SIG-M5 (cell line): Measurements from ENCODE around the gene SPAG16.

Experiments used
- DNase-seq: peaks from one replicate; lab custom pipeline; 2025; lab: John Stamatoyannopoulos, UW

Gene SPAG16

DNA sequence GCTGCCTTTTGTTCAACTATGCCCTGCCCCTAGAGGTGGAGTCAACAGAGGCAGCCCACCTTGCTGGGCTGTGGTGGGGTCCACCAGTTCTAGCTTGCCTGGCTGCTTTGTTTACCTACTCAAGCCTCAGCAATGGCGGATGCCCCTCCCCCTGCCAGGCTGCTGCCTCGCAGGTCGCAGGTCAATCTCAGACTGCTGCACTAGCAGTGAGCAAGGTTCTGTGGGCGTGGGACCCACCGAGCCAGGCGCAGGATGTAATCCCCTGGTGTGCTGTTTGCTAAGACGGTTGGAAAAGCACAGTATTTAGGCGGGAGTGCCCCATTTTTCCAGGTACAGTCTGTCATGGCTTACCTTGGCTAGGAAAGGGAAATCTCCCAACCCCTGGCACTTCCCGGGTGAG lies 993.6 kb downstream of the SPAG16 start:
- DNase-seq = no peak

DNA sequence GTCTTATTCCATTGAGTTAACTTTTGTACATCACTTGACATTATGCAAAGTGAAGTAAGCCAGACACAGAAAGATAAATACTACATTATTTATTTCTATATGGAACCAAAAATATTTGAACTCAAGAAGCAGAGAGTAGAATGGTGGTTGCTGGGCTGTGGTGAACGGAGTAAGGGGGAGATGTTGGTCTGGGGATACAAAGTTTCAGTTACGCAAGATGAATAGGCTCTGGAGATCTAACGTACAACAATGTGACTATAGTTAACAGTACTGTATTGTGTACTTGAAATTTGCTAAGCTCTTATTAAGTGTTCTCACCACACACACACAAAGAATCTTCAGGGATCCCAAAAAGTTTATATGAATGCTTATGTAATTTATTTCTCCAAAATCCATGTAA lies 1001.7 kb downstream of the SPAG16 start:
- DNase-seq = no peak

DNA sequence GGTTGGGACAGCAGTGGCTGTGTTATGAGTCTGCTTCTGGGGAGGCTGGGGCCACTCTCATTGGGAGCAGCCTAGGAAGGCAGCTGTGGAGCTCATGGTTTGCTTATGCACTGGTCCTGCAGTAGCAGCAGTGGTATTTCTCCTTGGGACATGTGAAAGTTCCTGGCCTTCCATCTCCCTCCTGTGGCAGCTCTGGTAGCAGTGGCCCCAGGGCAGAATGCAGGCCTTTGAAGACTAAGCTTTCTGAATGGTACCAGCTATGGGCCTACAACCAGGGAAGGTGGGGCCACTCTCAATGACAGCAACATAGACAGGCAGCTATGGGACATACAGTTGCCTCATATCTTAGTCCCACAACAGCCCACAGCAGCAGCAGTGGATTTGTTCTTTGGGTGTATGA lies 1009.3 kb downstream of the SPAG16 start:
- DNase-seq = no peak

GRCh38 chr2:214294426-214294825 lies 1010.2 kb downstream of the SPAG16 start:
- no peak for DNase-seq

GRCh38 chr2:214297423-214297822 lies 1013.2 kb downstream of the SPAG16 start:
- DNase-seq = no peak

- DNase-seq = no peak
Measured at GRCh38 chr2:214310319-214310718, 1026.1 kb downstream of the SPAG16 start.

- no peak for DNase-seq
Measured at GRCh38 chr2:214311031-214311533, 1026.8 kb downstream of the SPAG16 start.

- no peak for DNase-seq
Measured at GRCh38 chr2:214311931-214312749, 1027.9 kb downstream of the SPAG16 start.

- DNase-seq = no peak
Measured at GRCh38 chr2:214315324-214315723, 1031.1 kb downstream of the SPAG16 start.

GRCh38 chr2:214320211-214320610 lies 1035.9 kb downstream of the SPAG16 start:
- DNase-seq = no peak

DNA sequence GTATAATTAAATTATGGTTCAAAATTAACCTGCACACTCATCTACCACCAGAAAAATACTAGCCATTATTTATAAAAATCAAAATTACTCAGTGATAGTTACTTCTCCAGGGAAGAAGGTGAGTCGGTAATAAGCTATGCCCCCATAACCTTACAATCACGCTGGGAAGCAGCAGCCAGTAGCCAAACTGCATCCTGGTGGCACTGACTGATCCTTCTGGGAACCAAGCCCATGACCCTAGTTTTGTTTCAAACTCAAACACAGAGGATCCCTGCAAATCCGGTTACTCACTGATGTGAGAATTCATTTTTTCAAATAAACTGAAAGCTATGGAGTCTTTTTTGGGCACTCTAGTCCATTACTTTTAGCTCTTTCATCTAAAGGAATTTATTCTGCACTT lies 1038.4 kb downstream of the SPAG16 start:
- no peak for DNase-seq

DNA sequence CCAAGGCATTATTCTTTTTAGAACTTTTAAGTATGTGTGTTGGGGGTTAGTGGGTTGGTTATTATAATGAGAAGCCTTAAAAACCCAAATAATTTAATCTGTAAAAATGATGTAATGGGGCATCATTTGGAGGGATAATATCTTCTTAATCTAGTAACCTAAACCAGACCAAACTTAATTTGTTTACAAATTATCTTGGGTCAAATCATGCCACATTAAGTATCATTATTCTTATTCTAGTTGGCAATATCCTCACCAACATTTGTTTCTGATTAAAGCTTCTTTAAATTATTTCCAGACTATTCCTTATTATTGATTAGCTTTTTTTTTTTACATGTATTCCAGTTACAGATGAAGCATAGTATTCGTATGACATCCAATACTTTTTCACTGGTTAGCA lies 1041.1 kb downstream of the SPAG16 start:
- DNase-seq = no peak

DNA sequence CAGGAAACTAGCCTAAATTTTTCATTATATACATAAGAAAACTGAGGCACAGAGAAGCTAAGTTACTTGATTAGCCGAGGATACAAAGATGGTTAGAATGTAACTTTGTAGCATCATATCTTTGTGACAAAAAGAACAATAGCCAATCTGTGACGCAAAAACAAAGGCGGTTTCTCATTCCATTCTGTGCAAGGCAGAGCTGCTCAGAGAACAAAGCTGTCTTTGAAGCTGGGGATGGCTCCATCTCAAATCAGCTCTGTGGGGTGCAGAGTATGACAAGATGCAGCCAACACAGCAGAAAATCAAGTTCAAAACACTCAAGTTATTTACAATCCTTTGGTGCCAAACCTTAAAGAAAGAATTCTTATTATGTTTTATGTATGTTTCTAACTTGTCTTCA lies 1044.7 kb downstream of the SPAG16 start:
- DNase-seq = no peak

GRCh38 chr2:214341646-214342045 lies 1057.4 kb downstream of the SPAG16 start:
- no peak for DNase-seq

DNA sequence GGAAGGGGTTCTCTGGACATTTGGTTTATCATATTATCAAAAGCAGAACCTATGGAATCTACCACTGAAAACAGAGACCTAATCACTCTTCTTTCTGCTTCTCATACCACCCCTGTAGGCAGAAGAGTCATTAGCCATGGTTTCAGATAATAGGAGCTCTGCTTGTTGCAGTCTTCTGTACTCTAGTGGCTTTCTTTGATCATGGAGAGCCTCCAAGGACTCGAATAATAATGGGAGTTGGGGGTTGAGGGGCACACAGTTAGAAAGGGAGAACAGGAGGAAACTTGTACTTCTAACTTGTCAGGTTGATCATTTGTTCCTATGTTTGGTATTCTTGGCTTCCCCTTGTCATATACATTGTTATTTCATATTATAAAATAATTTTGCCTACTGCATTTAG lies 1074.2 kb downstream of the SPAG16 start:
- no peak for DNase-seq

GRCh38 chr2:214361116-214361515 lies 1076.9 kb downstream of the SPAG16 start:
- DNase-seq = no peak

- DNase-seq = no peak
Measured at GRCh38 chr2:214365549-214365948, 1081.3 kb downstream of the SPAG16 start.

DNA sequence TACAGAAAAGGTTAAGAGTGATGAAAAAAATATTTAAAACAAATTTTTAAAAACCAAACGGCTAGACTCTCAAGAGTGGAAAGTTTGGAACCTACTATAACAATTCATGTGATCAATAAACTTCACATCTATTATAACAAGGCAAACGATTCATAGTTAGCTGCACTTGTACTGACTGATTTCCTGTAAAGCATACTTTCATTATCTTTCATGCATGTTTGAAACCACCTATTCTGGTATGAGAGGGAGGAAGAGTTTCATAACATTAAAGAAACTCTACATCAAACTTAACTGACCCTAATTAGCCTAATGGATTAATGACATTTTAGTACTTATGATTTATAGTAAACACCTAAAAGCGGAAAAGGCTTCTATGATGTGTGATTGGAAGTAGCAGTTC lies 1082.9 kb downstream of the SPAG16 start:
- DNase-seq = no peak

- no peak for DNase-seq
Measured at GRCh38 chr2:214376618-214377285, 1092.5 kb downstream of the SPAG16 start.

GRCh38 chr2:214377286-214377624 lies 1093.0 kb downstream of the SPAG16 start:
- DNase-seq = no peak

DNA sequence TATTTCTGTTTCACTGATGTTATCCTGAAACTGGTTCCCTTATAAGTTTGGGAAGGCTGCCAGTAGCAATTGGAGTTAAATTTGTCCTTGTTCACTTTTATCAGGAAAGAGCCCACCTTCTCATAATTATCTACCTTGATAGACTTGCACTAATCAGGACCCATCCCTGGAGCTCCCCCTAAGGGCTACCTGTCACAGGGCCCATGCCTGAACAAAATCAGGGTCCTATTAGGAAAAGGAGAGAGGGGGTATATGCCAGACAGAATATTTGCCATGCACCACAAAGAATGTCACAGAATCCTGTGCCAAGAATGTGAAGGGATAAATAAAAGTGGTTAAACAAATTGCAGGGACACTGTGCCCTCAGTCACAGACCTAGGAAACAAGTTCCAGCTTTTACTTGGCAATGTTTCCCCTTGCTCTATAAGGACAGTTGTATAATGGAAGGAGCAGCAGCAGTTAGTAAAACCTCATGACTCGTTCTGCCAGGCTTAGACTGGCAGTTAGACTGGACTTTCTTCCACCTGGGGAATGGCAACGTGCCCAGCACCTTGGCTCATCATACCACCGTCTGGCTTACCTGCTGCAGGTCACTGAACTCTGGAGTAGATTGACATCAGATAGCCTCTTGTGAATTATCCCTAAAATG lies 1094.3 kb downstream of the SPAG16 start:
- DNase-seq = no peak

DNA sequence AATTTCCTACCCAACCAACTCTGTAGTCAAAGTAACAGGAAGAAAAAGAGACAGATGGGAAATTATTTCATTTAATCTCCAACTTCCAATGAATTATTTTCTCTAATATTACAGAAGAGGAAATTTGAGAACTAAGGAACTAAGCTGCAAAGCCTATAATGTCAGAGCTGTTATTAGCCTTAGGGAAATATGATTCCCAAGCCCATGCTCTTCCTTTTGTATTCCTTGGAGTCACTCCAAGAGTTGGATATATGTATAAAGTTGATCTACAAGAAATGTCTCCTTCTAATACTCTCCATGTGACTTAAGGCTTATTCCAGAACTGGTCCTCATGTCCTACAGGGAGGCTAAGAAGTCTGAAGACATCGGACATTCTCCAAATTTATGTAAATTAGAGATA lies 1095.0 kb downstream of the SPAG16 start:
- no peak for DNase-seq

DNA sequence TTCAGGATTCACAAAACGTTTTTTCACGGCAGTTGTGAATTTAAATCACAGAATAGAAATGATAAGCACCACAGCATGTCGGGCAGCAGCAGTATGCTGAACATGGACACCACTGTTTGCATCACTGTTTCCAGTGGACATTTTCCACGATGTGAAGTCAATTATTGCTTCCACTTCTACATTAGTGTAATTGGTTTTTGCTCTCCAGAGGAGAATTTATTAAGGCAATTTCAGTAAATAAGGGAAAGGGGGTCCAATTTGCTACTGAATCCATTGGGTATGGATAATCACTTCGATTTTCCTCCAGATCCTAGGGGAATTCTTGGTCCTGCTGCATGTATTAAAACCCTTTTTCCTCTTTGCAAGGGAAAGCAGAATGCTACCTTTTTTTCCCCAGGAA lies 1096.4 kb downstream of the SPAG16 start:
- DNase-seq = no peak
